Measurements from ENCODE around the gene WDR81. TPM values are rescaled to one million over a fixed set of nuclear protein-coding genes. Genes with fewer than 3 reads are reported as not detected.

The WDR81 gene
- total RNA-seq, 1 experiment from 2014 or later: 29.5 TPM

DNA sequence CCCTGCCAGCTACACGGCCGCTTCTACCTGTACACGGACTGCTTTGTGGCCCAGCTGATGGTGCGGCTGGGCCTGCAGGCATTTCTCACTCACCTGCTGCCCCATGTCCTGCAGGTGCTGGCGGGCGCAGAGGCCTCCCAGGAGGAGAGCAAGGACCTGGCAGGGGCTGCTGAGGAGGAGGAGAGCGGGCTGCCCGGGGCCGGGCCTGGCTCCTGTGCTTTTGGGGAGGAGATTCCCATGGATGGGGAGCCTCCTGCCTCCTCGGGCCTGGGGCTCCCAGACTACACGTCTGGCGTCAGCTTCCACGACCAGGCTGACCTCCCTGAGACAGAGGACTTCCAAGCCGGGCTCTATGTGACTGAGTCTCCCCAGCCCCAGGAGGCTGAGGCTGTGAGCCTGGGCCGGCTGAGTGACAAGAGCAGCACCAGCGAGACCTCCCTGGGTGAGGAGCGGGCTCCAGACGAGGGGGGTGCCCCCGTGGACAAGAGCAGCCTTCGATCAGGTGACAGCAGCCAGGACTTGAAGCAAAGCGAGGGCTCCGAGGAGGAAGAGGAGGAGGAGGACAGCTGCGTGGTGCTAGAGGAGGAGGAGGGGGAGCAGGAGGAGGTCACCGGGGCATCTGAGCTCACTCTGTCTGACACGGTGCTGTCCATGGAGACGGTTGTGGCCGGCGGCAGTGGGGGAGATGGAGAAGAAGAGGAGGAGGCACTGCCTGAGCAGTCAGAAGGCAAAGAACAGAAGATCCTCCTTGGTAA is 3.5 kb downstream of the WDR81 start:
- ATAC-seq (no peak), DNase-seq (ENCODE audit: low read depth, low spot score) (no peak)
- Histone ChIP-seq H3K4me3 (ENCODE audit: low read depth in 2 of 2, low read length in 2 of 2) (no peak overlapping the region), H3K27ac (ENCODE audit: low read length) (no peak overlapping the region), H3K36me3 (ENCODE audit: control insufficient read depth, insufficient read depth, low read length) (no peaks in the 10 kb centered on the region), H3K4me1 (ENCODE audit: control insufficient read depth, insufficient read depth, low read length) (peaks cover 3% of the 10 kb centered on the region; the same call in 1 of the 2 replicates), H3K27me3 (ENCODE audit: control insufficient read depth, insufficient read depth, low read length) (no peaks in the 10 kb centered on the region), H3K9me3 (ENCODE audit: control insufficient read depth, insufficient read depth, low read depth, low read length) (no peaks in the 10 kb centered on the region)
- ChIA-PET CTCF (no interaction called here), POLR2A (no interaction called here)
- BruUV-seq (replicated peaks): no TSS peak
- intact Hi-C loops (cut with micrococcal nuclease; ENCODE audit: unreplicated experiment) (no loop called here), in situ Hi-C loops (cut with HindIII; ENCODE audit: low pct_unique_long_range_greater_than_20kb, low sequenced_read_pairs) (no loop called here)
- TF ChIP-seq POLR2AphosphoS5 (IDR thresholded peaks at IDR 0.05; ENCODE audit: low read depth, low read length) (no peak), SIN3A (IDR thresholded peaks at IDR 0.05; ENCODE audit: borderline replicate concordance, insufficient read depth, low read depth, low read length) (no peak), TCF7L2 (IDR thresholded peaks at IDR 0.05; ENCODE audit: low read depth, low read length) (no peak)
- TF ChIP-seq, protein P1, sequence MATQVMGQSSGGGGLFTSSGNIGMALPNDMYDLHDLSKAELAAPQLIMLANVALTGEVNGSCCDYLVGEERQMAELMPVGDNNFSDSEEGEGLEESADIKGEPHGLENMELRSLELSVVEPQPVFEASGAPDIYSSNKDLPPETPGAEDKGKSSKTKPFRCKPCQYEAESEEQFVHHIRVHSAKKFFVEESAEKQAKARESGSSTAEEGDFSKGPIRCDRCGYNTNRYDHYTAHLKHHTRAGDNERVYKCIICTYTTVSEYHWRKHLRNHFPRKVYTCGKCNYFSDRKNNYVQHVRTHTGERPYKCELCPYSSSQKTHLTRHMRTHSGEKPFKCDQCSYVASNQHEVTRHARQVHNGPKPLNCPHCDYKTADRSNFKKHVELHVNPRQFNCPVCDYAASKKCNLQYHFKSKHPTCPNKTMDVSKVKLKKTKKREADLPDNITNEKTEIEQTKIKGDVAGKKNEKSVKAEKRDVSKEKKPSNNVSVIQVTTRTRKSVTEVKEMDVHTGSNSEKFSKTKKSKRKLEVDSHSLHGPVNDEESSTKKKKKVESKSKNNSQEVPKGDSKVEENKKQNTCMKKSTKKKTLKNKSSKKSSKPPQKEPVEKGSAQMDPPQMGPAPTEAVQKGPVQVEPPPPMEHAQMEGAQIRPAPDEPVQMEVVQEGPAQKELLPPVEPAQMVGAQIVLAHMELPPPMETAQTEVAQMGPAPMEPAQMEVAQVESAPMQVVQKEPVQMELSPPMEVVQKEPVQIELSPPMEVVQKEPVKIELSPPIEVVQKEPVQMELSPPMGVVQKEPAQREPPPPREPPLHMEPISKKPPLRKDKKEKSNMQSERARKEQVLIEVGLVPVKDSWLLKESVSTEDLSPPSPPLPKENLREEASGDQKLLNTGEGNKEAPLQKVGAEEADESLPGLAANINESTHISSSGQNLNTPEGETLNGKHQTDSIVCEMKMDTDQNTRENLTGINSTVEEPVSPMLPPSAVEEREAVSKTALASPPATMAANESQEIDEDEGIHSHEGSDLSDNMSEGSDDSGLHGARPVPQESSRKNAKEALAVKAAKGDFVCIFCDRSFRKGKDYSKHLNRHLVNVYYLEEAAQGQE (IDR thresholded peaks at IDR 0.05; ENCODE audit: insufficient read depth in 1 of 2, low read depth in 2 of 2, low read length in 1 of 2): no peak
- TF ChIP-seq, protein P2, sequence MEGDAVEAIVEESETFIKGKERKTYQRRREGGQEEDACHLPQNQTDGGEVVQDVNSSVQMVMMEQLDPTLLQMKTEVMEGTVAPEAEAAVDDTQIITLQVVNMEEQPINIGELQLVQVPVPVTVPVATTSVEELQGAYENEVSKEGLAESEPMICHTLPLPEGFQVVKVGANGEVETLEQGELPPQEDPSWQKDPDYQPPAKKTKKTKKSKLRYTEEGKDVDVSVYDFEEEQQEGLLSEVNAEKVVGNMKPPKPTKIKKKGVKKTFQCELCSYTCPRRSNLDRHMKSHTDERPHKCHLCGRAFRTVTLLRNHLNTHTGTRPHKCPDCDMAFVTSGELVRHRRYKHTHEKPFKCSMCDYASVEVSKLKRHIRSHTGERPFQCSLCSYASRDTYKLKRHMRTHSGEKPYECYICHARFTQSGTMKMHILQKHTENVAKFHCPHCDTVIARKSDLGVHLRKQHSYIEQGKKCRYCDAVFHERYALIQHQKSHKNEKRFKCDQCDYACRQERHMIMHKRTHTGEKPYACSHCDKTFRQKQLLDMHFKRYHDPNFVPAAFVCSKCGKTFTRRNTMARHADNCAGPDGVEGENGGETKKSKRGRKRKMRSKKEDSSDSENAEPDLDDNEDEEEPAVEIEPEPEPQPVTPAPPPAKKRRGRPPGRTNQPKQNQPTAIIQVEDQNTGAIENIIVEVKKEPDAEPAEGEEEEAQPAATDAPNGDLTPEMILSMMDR (IDR thresholded peaks at IDR 0.05): no peak

DNA sequence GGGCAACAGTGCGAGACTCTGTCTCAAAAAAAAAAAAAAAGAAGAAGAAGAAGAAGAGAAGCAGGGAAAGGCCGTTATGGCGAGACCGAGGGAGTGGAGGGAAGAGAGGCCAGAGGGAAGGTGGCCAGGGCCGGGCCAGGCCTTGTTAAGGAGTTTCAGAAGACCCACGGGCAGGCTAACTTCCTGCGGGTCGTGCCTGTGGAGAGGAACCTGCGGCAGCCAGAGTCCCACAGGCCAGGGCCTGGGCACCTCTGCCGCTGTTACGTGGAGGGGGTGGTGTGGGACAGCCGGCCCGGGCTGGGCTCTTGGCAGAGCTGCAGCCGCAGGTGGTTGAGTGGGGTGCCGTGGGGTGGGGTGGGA is 5.4 kb downstream of the WDR81 start:
- Histone ChIP-seq H3K27ac (ENCODE audit: low read length) (no peak overlapping the region), H3K9me3 (ENCODE audit: control insufficient read depth, insufficient read depth, low read depth, low read length) (no peaks in the 10 kb centered on the region), H3K4me3 (ENCODE audit: low read depth in 2 of 2, low read length in 2 of 2) (no peak overlapping the region), H3K4me1 (ENCODE audit: control insufficient read depth, insufficient read depth, low read length) (peaks cover 3% of the 10 kb centered on the region; the same call in 1 of the 2 replicates), H3K27me3 (ENCODE audit: control insufficient read depth, insufficient read depth, low read length) (no peaks in the 10 kb centered on the region), H3K36me3 (ENCODE audit: control insufficient read depth, insufficient read depth, low read length) (no peaks in the 10 kb centered on the region)
- DNase-seq (ENCODE audit: low read depth, low spot score) (no peak), ATAC-seq (0 out of 2 replicates have a peak, but pooled peaks have one; percentile 7)
- ChIA-PET CTCF (no interaction called here), POLR2A (no interaction called here)
- BruUV-seq (replicated peaks): no TSS peak
- intact Hi-C loops (cut with micrococcal nuclease; ENCODE audit: unreplicated experiment): no loop called here
- TF ChIP-seq, protein P1 (IDR thresholded peaks at IDR 0.05; ENCODE audit: insufficient read depth in 1 of 2, low read depth in 2 of 2, low read length in 1 of 2): no peak
- TF ChIP-seq TCF7L2 (IDR thresholded peaks at IDR 0.05; ENCODE audit: low read depth, low read length): no peak
- no peak for TF ChIP-seq POLR2AphosphoS5 (IDR thresholded peaks at IDR 0.05; ENCODE audit: low read depth, low read length)
- in situ Hi-C loops (cut with HindIII; ENCODE audit: low pct_unique_long_range_greater_than_20kb, low sequenced_read_pairs): no loop called here

Data from Panc1 (cell line).